ENCODE measurements around the gene NFE2.
A peak's percentile ranks its signal among the peaks of the same experiment; 100 is the strongest.
"Not testable (repeated sequence)": the region's sequence is repeated elsewhere in the genome, so short reads cannot be mapped to it uniquely, and the experiment has no call there.

The NFE2 gene

DNA sequence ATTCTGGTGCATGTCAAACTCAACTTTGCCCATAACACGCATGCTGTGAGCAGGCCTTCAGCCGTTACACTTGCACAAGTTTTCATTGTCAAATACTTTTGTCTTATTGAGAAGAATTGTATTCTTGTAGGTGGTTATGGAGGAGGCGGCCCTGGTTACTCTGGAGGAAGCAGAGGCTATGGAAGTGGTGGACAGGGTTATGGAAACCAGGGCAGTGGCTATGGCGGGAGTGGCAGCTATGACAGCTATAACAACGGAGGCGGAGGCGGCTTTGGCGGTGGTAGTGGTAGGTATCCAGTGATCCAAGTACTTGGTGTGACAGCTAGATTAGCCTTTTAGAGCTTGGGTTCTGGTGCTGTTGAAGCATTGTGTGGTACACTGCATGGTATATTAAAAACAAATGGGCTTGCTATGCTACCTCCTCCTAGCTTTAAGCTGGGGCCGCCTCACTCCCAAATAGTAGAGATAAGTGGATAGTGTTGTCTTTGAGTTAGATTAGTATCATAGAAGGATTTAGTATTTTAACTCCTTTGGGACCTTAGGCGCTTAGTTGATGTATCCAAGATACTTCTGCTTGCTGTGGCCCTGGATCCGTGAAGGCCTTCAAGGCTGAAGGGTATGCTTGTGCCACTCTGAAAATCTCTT lies 17.7 kb downstream of the NFE2 start:
- DNase-seq = no peak

- DNase-seq = not testable (repeated sequence)
Measured at GRCh38 chr12:54281694-54282093, 19.1 kb downstream of the NFE2 start.

DNA sequence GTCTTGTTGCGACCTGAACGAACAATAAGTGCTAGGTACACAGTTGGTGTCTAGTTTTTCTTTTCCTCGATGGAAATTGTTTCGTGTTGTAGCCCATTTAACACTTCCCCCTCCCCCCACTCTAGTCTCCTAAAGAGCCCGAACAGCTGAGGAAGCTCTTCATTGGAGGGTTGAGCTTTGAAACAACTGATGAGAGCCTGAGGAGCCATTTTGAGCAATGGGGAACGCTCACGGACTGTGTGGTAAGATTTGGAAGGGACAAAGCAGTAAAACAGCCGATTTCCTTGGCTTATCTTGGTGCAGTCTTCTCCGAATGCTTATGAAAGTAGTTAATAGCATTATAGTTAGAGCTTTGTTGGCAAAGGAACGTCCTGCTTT lies 19.6 kb downstream of the NFE2 start:
- DNase-seq = not testable (repeated sequence)

GRCh38 chr12:54280468-54281260 lies 20.2 kb downstream of the NFE2 start, which contains the start of gene HNRNPA1:
HNRNPA1 (plus strand) TSS chr12:54280726; CDS start chr12:54280808, 82 bp downstream.
- peak; percentile 99 for DNase-seq

DNA sequence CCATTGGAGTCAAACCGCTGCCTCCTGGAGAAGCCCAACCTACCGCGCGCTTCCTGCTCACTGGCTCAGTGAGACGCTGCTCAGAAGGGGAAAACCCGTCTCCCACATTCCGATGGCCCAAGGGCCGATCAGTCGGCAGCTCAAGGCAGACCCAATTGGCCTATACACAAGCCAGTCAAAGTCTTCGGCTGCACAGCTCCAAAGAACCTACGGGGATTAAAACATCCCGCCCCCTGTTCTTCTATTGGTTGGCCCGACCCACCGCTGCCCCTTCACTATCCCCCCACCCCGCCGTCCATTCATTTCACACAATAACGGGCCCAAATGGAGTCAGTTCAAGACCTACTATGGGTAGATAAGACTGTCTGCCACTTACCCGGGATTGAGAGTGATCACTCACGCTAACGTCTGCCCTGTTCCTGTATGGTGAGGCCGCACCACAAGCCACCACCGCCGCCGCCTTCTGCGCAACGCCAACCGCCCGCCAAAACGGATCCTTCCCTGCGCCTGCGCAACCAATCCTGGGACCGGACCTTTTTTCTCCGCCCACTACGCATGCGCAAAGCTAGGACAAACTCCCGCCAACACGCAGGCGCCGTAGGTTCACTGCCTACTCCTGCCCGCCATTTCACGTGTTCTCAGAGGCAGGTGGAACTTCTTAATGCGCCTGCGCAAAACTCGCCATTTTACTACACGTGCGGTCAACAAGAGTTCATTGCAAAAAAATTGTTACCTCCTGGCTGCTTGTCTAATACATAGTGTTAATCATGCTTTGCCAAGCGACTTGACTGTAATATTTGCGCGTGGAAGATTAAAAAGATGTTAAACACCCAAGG lies 21.0 kb downstream of the NFE2 start, which contains the start of gene CBX5:
TSS of gene CBX5 (minus strand) at position 491 of the 836 bp plus-strand sequence. CDS start 22,472 bp downstream, outside the sequence.
- DNase-seq = peak; percentile 100

GRCh38 chr12:54279227-54279631 lies 21.6 kb downstream of the NFE2 start:
- peak; percentile 83 for DNase-seq

DNA sequence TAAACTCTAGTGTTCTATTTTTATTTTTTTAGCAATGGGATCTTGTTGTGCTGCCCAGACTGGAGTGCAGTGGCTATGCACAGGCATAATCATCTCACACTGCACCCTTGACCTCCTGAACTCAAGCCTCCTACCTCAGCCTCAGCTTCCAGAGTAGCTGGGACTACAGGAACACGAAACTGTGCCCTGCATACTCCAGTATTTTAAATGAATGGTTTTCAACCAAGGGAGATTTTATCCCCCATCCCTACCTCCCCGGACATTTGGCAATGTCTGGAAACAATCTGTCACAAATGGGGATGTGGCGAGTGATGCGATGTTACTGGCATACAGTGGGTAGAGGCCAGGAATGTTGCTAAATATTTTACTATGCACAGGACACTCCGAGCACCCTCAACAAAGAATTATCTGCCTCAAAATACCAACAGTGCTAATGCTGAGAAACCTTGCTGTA lies 23.0 kb downstream of the NFE2 start:
- no peak for DNase-seq

- DNase-seq = no peak
Measured at GRCh38 chr12:54276368-54276767, 24.4 kb downstream of the NFE2 start.

DNA sequence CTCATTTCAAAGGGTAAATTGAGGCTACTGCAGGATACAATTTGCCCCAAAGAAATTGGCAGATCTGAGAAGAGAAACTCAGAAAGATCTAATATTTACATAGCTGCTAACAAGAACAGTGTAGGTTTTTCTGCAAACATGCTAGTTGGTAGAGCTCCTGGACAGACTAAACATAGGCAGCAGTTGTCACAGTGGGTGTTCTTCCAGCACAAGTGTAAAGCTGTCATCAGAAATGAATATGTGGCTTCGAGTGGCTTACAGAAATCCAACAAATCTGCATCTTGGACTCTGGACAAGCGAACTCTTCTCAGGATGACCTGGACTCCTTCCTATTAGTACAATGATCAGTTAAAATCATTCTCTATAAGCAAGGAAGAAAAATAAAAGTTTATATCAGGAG lies 26.8 kb downstream of the NFE2 start:
- no peak for DNase-seq

DNA sequence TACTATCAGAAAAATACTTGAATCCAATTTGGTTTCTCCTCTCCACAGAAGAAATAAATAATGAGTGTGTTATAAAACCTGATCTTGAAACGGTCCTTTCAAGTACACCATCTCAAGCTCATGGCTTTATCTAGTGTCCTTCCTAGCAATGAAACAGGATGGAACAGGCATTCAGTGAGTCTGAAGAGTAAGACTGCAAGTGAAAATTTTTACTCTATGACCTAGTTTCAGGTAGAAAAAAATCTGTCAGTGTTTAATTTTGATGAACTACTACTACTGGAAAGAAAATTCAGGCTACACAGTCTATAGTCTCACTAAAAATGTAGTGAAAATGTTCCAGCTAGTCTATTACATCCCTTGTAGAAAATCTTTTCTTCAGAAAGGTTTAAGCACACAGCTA lies 28.6 kb downstream of the NFE2 start:
- no peak for DNase-seq

GRCh38 chr12:54270345-54270744 lies 30.5 kb downstream of the NFE2 start:
- no peak for DNase-seq

DNA sequence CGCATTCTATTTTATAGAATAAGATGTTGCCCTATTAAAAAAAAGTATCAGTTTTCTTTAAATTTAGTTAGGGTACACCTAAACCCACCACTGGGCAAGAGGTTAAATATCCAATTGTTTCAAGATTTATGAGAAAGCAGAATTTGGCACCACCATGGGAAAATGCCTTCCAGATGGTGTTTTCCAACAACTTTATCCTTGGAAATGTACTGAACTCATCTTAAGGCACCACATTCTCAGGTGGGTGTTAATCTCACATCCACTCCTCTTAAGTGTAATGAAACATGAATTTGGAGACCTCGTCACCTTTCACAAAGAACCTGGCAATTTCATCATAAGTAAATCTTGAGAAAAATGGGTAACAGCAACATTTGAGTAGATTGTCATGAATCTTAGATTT lies 34.0 kb downstream of the NFE2 start:
- DNase-seq = no peak

GRCh38 chr12:54265364-54265812 lies 35.4 kb downstream of the NFE2 start:
- no peak for DNase-seq

DNA sequence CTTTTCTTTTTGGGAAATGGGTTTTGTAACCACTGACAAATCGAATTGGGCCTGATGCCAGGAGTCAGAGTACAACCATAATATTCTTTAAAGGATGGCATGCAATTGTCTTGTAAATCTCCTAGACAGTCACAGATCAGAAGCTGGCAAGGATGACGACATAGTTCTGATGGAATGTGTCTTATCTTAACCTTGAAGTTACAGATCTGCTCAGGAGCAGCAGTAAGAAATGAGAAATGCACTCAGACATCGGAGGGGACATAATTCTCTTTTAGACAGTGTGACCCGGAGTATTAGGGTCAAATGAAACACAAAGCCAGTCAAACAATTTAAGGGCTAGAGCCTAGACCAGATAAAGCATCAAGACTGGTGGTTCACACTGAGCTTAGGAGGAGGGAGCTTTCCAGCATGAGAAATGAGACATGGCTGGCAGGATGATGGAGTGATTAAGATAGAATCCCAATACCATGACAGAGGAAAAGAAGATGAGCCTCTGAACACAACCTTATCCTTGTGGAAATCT lies 38.4 kb downstream of the NFE2 start:
- DNase-seq = no peak

- peak; percentile 35 for DNase-seq
Measured at GRCh38 chr12:54261815-54262402, 38.9 kb downstream of the NFE2 start.

GRCh38 chr12:54259194-54260011 lies 41.4 kb downstream of the NFE2 start:
- DNase-seq = peak; percentile 91

DNA sequence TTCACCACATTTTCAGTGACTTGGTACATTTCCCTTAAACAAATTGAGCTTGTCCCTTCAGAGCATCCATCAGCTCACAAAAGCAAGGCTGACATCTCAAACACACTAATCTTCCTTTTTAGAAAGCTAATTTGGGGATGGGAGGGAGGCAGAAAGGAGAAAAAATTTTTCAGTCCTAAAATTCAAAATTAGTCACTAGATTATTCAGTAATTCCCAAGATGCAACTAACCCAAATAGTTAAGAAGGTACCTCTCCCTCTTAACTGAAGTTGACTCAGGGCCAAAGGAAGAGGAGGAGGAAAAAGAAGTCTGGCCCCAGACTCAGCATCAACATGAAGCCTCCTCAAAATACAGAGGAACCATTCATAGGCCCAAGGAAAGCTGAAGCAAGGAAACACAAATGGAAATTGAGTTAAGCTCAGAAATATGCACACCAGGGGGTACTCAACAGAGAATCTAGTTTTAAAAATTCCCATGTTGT lies 42.6 kb downstream of the NFE2 start:
- no peak for DNase-seq

GRCh38 chr12:54257332-54257731 lies 43.5 kb downstream of the NFE2 start:
- DNase-seq = no peak

DNA sequence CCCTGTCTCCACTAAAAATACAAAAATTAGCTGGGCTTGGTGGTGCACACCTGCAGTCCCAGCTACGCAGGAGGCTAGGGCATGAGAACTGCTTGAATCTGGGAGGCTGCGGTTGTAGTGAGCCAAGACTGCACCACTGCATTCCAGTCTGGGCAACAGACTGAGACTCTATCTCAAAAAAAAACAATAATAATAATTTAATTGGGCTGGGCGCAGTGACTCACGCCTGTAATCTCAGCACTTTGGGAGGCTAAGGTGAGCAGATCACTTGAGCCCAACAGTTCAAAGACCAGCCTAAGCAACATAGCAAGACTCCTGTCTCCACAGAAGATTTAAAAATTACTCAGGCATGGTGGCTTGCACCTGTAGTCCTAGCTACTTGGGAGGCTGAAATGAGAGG lies 47.6 kb downstream of the NFE2 start:
- no peak for DNase-seq

DNA sequence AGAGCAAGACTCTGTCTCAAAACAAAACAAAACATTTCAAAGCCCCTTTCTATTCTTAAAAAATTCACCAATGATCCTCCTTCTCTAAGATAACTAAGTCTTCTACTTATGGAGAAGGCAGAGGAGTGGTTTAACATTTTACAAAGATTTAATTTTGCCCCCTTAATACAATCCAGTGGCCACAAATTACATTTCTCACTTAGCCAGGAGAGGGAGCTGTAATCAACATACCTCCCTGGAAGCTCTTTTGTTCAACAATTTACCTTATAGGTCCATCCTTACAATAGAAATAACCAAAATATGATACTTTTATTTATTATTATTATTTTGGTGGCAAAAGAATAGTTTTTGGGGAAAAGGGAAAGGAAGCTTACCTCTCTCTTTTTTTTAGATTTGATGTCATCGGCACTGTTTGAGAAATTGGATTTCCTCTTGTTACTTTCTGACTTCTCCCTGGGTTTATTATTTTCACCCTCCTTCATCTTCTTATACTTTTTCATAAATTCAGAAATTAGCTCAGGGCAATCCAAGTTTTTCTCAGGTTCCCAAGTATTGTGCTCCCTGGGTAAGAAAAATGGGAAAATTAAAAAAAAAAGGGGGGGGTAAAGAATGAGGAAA lies 49.0 kb downstream of the NFE2 start:
- no peak for DNase-seq

Measured in right kidney (tissue), 1 donor.